Measurements from ENCODE around the gene TMEM176B.
"Not testable (repeated sequence)": the region's sequence is repeated elsewhere in the genome, so short reads cannot be mapped to it uniquely, and the experiment has no call there.

The TMEM176B gene

GRCh38 chr7:150830937-150831336 is 30.8 kb upstream of the TMEM176B start:
- Mint-ChIP-seq H3K4me1 (no peaks in the 10 kb centered on the region), H3K27me3 (peaks cover 18% of the 10 kb centered on the region), H3K9me3 (no peaks in the 10 kb centered on the region), H3K4me3 (no peak overlapping the region), H3K27ac (no peak overlapping the region), H3K36me3 (no peaks in the 10 kb centered on the region)
- ATAC-seq (ENCODE audit: low read depth) (no peak), DNase-seq (ENCODE audit: low spot score in 2 of 2) (no peak)

GRCh38 chr7:150829426-150829825 is 29.3 kb upstream of the TMEM176B start:
- Mint-ChIP-seq H3K36me3 (no peaks in the 10 kb centered on the region), H3K27ac (no peak overlapping the region), H3K4me3 (no peak overlapping the region), H3K4me1 (no peaks in the 10 kb centered on the region), H3K9me3 (no peaks in the 10 kb centered on the region), H3K27me3 (peaks cover 16% of the 10 kb centered on the region)
- no peak for DNase-seq (ENCODE audit: low spot score in 2 of 2)
- no peak for ATAC-seq (ENCODE audit: low read depth)

- H3K4me1 Mint-ChIP-seq: no peaks in the 10 kb centered on the region
- no peaks in the 10 kb centered on the region for H3K36me3 Mint-ChIP-seq
- DNase-seq (ENCODE audit: low spot score in 2 of 2) (no peak), ATAC-seq (ENCODE audit: low read depth) (no peak)
- no peak overlapping the region for H3K27ac Mint-ChIP-seq
- no peak overlapping the region for H3K4me3 Mint-ChIP-seq
- H3K9me3 Mint-ChIP-seq: no peaks in the 10 kb centered on the region
- peaks cover 14% of the 10 kb centered on the region for H3K27me3 Mint-ChIP-seq
Observed at GRCh38 chr7:150828384-150828783, 28.2 kb upstream of the TMEM176B start.

GRCh38 chr7:150826061-150826849 is 26.1 kb upstream of the TMEM176B start:
- Mint-ChIP-seq H3K36me3 (peaks cover 1% of the 10 kb centered on the region), H3K4me3 (no peak overlapping the region), H3K4me1 (no peaks in the 10 kb centered on the region), H3K27ac (no peak overlapping the region), H3K27me3 (peaks cover 15% of the 10 kb centered on the region), H3K9me3 (peaks cover 2% of the 10 kb centered on the region)
- no peak for DNase-seq (ENCODE audit: low spot score in 2 of 2)
- ATAC-seq (ENCODE audit: low read depth): no peak

- no peak overlapping the region for H3K27ac Mint-ChIP-seq
- H3K4me1 Mint-ChIP-seq: no peaks in the 10 kb centered on the region
- H3K36me3 Mint-ChIP-seq: peaks cover 1% of the 10 kb centered on the region
- no peak for ATAC-seq (ENCODE audit: low read depth)
- no peak overlapping the region for H3K4me3 Mint-ChIP-seq
- H3K9me3 Mint-ChIP-seq: peaks cover 2% of the 10 kb centered on the region
- DNase-seq (ENCODE audit: low spot score in 2 of 2): no peak
- H3K27me3 Mint-ChIP-seq: peaks cover 17% of the 10 kb centered on the region
Observed at GRCh38 chr7:150824379-150825177, 24.4 kb upstream of the TMEM176B start.

GRCh38 chr7:150823484-150824126 is 23.4 kb upstream of the TMEM176B start:
- Mint-ChIP-seq H3K27me3 (peaks cover 14% of the 10 kb centered on the region), H3K9me3 (peaks cover 2% of the 10 kb centered on the region), H3K4me3 (no peak overlapping the region), H3K27ac (no peak overlapping the region), H3K4me1 (no peaks in the 10 kb centered on the region), H3K36me3 (peaks cover 1% of the 10 kb centered on the region)
- no peak for ATAC-seq (ENCODE audit: low read depth)
- no peak for DNase-seq (ENCODE audit: low spot score in 2 of 2)

GRCh38 chr7:150823043-150823442 is 22.9 kb upstream of the TMEM176B start:
- ATAC-seq (ENCODE audit: low read depth) (no peak), DNase-seq (ENCODE audit: low spot score in 2 of 2) (no peak)
- H3K9me3 Mint-ChIP-seq: peaks cover 2% of the 10 kb centered on the region
- H3K27me3 Mint-ChIP-seq: peaks cover 9% of the 10 kb centered on the region
- H3K27ac Mint-ChIP-seq: no peak overlapping the region
- no peaks in the 10 kb centered on the region for H3K4me1 Mint-ChIP-seq
- H3K4me3 Mint-ChIP-seq: no peak overlapping the region
- peaks cover 1% of the 10 kb centered on the region for H3K36me3 Mint-ChIP-seq

GRCh38 chr7:150820578-150821198 is 20.5 kb upstream of the TMEM176B start:
- no peaks in the 10 kb centered on the region for H3K4me1 Mint-ChIP-seq

GRCh38 chr7:150820148-150820547 is 20.0 kb upstream of the TMEM176B start:
- H3K27me3 Mint-ChIP-seq: peaks cover 6% of the 10 kb centered on the region
- no peak overlapping the region for H3K4me3 Mint-ChIP-seq
- H3K27ac Mint-ChIP-seq: no peak overlapping the region
- peaks cover 3% of the 10 kb centered on the region for H3K9me3 Mint-ChIP-seq
- peaks cover 1% of the 10 kb centered on the region for H3K36me3 Mint-ChIP-seq
- H3K4me1 Mint-ChIP-seq: no peaks in the 10 kb centered on the region
- no peak for ATAC-seq (ENCODE audit: low read depth)
- DNase-seq (ENCODE audit: low spot score in 2 of 2): no peak

More at GRCh38 chr7:150820578-150821198, 20.5 kb upstream of the TMEM176B start:
- ATAC-seq (ENCODE audit: low read depth) (no peak), DNase-seq (ENCODE audit: low spot score in 2 of 2) (no peak)
- H3K4me3 Mint-ChIP-seq: no peak overlapping the region
- peaks cover 6% of the 10 kb centered on the region for H3K27me3 Mint-ChIP-seq
- no peak overlapping the region for H3K27ac Mint-ChIP-seq
- H3K9me3 Mint-ChIP-seq: peaks cover 3% of the 10 kb centered on the region
- H3K36me3 Mint-ChIP-seq: peaks cover 1% of the 10 kb centered on the region

- Mint-ChIP-seq H3K4me3 (no peak overlapping the region), H3K36me3 (peaks cover 1% of the 10 kb centered on the region), H3K27me3 (peaks cover 9% of the 10 kb centered on the region), H3K4me1 (no peaks in the 10 kb centered on the region), H3K27ac (no peak overlapping the region), H3K9me3 (peaks cover 6% of the 10 kb centered on the region)
- ATAC-seq (ENCODE audit: low read depth): no peak
- DNase-seq (ENCODE audit: low spot score in 2 of 2): no peak
Observed at GRCh38 chr7:150818971-150819370, 18.8 kb upstream of the TMEM176B start.

GRCh38 chr7:150814328-150815001 is 14.3 kb upstream of the TMEM176B start:
- peaks cover 11% of the 10 kb centered on the region for H3K27me3 Mint-ChIP-seq
- H3K4me1 Mint-ChIP-seq: no peaks in the 10 kb centered on the region
- no peaks in the 10 kb centered on the region for H3K36me3 Mint-ChIP-seq

GRCh38 chr7:150807616-150808438 is 7.7 kb upstream of the TMEM176B start:
- not testable (repeated sequence) for H3K36me3 Mint-ChIP-seq; H3K27ac Mint-ChIP-seq; DNase-seq (ENCODE audit: low spot score in 2 of 2); H3K9me3 Mint-ChIP-seq; ATAC-seq (ENCODE audit: low read depth); H3K4me1 Mint-ChIP-seq; H3K4me3 Mint-ChIP-seq
- H3K27me3 Mint-ChIP-seq: peaks cover 21% of the 10 kb centered on the region

More at GRCh38 chr7:150814328-150815001, 14.3 kb upstream of the TMEM176B start:
- H3K27ac Mint-ChIP-seq: no peak overlapping the region
- ATAC-seq (ENCODE audit: low read depth) (no peak), DNase-seq (ENCODE audit: low spot score in 2 of 2) (no peak)
- peaks cover 6% of the 10 kb centered on the region for H3K9me3 Mint-ChIP-seq
- H3K4me3 Mint-ChIP-seq: no peak overlapping the region

- H3K36me3 Mint-ChIP-seq: peaks cover 2% of the 10 kb centered on the region
- ATAC-seq (ENCODE audit: low read depth): no peak
- DNase-seq (ENCODE audit: low spot score in 2 of 2): no peak
- H3K4me3 Mint-ChIP-seq: no peak overlapping the region
- peaks cover 28% of the 10 kb centered on the region for H3K27me3 Mint-ChIP-seq
- peaks cover 1% of the 10 kb centered on the region for H3K9me3 Mint-ChIP-seq
- H3K27ac Mint-ChIP-seq: no peak overlapping the region
- H3K4me1 Mint-ChIP-seq: peaks cover 2% of the 10 kb centered on the region
Observed at GRCh38 chr7:150806863-150807262, 6.7 kb upstream of the TMEM176B start.

Data from memory B cell (primary cell).